Stromal cell of bone marrow (primary cell): ENCODE data around the gene SMARCD3.

Experiments used
- DNase-seq: peaks from one replicate; pipeline ENCODE4 v3.0.0-alpha.2; 2012; ENCODE audit warnings: low read depth

SMARCD3 gene

DNA sequence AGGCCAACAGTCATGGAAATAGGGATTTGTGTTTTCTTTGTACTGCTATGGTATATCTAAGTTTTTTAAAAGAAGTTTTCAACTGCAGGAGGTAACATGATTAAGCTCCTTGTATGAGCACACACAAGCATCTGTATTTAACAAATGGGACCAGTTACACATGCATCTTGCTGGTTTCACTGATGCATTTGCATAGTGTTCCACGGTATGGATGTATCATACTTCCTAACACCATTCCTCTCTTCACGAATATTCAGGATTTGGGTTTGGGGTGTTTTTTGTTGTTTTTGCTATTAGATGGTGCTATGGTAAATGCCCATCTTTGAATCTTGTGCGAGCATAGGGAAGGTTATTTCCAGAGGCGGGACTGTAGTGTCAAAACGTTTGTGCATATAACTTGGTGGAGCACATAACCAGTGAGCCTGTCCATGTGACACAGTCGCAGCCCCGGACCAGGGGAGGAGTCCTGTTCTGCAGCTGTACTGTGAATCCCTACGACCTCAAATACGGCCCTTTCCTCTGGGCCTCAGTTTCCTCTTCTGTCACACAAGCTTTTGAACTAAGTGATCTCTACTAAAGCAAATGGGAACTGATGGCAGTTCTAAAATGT, 40.1 kb downstream of the SMARCD3 start:
- DNase-seq: no peak

DNA sequence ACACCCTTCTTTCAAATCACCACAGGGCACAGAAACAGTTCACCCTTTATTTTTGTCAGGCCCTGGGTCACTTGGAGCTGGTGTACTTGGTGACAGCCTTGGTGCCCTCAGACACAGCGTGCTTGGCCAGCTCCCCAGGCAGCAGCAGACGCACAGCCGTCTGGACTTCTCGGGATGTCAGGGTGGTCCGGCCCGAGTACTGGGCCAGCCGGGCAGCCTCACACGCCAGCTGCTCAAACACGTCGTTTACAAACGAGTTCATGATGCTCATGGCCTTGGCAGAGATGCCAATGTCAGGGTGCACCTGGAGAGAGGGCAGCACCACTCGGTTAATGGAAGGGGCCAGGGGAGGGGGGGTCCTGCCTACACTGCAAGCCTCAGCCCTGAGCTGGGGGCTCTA, 40.7 kb downstream of the SMARCD3 start:
- DNase-seq: no peak

DNA sequence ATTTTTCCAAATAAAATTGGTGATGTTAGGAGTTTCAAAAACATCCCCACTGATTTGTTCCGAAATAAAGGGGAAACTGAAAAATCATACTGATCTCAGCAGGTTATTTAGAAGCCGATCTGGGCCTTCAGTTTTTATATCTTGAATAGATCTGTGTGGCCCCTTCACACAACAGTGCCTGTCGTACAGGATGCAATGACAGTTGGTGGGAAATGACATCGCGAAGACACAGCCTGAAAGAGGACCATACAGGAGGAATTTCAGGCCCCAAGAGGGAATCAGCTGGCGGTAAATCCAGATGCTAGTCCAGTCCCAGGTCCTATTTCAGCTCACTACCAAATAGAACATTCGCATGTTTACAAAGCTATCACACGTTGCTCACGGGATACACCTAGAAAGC, 41.2 kb downstream of the SMARCD3 start:
- no peak for DNase-seq

DNA sequence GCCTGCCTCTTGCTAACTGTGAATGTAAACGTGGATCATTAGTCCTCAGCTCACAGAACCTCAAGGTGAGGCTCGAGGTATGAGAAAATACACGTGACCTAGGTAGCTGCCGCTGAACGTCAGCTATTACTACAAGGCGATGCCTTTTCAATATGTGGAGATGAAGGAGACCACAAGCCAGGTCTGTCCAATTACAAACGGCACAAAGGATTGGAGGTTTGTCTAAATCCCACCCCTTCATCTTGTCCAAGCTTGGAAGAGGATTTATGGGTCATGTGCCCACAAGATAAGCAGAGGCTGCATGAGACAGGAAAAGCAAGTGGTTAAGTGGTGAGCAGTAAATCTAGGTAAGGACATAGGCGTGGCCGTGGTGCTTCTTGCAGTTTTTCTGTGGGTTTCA, 41.6 kb downstream of the SMARCD3 start:
- no peak for DNase-seq

DNA sequence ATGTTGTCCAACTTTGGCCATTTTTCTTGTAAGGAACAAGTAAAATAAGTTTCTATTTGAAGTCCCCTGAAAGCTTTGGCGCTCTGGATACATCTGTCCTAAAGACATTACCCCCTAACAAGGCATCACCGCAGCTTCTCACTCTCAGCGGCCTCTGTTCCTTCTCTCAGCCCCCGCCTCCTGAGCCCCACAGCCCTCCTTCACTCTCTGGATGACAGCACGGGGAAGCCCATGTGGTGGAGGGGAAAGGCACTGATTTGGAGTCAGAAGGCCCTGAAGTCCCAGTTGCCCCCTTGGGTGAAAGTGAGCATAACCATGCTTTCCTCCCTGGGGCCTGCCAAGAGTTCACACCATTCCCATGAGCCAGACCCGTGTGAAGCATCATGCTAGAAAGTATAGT, 42.8 kb downstream of the SMARCD3 start:
- no peak for DNase-seq

DNA sequence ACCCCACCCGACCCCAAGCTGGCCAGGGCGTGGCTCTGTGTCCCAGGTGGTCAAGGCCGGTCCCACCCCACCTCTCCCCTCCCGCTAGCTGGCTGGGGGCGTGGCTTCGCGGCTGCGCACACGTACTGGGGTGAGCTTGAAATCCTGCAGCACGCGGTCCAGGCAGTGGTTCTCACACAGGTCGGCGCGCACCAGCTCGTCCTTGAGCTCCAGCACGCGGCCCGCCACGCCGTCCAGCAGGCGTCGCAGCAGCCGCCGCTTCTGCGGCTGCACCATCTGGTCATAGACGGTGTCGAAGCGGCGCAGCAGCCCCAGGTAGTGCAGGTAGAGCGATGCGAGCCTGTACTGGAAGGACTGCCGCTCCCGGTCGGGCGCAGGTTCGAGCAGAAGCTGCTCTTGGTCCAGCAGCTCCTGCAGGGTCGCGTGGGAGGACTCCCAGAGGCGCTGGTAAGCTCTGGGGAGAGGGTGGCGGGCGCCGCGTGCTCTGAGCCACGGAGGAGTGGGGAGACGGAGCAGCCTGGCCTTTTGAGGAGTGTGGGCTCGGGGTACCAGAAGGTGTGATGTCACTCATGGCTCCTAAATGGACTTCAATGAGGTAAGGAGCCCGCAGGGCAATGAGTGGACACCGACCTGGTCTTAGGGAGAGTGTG, 44.0 kb downstream of the SMARCD3 start:
- DNase-seq: no peak

DNA sequence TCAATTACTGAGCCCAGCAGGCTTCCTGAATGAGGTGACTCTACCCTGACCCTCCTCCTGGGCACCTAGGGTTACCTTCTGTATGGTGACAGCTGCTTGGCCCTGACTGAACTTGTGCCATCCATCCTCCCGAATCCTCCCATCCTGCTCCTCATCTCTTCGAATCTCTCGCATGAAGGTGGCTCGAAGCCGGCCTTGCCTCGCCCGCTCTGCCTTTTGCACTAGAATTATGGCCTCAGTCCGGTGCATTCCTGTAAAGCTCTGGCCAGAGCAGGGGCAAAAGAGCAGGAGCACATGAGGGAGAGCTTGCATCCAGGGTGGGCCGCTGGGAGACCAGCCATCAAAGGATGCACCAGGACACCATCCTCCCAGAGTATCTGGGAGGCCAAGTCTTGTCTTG, 45.7 kb downstream of the SMARCD3 start:
- DNase-seq: no peak

DNA sequence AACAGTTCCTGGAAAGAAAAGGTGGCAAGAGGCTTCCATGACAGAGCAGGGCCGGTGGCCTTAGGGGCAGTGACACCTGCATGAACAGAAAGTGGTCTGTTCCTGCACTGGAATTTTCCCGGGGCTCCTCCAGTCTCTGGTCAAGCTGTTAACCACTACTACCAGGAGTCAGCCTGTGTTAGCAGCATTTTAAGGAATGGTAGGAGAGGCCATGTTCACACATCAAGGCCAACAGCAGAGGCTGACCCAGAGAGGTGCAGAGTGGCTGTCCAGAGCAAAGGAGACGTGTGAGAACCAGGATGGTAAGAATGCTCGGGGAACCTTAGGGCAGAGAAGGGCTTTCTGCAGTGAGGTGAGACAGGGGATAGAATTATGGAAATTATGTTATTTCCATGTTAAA, 46.7 kb downstream of the SMARCD3 start:
- DNase-seq: no peak

DNA sequence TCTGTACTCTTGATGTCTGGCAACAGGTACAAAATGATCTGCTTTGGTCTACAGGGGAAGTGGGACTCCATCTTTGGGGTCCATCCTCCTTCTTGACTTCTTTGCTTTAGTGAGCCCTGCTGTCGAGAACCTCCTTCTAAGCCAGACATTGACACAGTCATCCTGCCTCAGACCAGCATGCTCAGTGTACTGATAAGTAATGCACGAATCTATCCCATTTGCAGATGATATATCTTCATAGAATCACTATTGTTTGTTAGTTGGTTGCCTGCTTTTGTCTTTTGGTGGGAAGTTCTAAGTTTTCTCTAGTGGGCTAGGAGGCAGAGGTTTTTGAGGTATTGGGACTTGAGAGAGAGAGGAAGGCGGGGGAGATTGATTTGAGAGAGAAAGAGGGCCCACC, 47.1 kb downstream of the SMARCD3 start:
- no peak for DNase-seq

DNA sequence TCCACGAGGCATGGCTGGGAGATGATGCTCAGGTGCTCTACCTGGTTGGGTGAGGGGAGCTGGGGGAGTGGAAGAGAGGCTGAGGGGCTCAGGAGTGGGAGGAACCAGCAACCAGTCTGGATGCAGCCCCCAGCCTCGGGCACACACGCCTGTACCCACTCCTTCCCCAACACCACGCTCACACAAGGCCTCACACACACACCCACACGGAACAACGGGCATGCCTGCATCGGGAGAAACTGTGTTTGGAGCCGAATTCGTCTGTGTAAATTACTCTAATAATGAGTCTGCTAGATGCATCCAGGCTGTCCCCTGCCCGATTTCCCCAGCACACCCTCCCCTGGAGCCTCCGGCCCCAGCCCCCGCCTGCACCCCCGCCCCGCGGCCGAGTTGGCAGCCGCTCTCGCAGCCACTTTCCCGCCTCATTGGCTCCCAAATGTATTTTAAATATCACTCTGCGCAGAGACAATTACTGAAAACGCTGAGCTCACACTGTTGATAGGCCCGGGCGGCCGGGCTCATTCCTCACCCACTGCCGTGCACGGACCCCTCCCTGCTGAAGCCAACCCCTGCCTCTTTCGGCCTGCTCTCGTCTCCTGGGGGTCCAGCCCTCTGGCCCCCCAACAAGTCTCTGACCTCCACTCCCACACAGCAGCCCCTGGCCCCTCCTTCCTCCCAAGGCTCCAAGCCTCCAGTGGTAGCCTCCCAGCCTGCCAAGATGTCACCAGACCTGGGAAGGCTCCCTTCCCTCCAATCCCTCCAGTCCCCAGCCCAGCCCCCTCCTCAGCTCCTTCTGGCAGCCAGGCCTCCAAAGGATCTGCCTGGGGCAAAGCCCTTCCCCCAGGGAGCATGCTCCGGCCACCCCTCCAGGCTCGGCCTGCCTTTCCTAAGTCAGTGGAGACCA, 49.3 kb downstream of the SMARCD3 start:
- no peak for DNase-seq

DNA sequence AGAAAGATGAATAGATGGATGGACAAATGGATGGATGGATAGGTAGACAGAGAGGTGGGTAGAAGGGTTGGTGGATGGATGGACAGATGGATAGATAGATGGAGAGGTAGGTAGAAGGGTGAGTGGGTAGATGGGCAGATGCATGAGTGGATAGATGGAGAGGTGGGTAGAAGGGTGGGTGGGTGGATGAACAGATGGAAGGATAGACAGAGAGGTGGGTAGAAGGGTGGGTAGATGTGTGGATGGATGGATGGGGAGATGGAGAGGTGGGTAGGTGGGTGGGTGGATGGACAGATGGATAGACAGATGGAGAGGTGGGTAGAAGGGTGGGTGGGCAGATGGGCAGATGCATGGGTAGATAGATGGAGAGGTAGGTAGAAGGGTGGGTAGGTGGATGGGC, 50.6 kb downstream of the SMARCD3 start:
- no peak for DNase-seq

DNA sequence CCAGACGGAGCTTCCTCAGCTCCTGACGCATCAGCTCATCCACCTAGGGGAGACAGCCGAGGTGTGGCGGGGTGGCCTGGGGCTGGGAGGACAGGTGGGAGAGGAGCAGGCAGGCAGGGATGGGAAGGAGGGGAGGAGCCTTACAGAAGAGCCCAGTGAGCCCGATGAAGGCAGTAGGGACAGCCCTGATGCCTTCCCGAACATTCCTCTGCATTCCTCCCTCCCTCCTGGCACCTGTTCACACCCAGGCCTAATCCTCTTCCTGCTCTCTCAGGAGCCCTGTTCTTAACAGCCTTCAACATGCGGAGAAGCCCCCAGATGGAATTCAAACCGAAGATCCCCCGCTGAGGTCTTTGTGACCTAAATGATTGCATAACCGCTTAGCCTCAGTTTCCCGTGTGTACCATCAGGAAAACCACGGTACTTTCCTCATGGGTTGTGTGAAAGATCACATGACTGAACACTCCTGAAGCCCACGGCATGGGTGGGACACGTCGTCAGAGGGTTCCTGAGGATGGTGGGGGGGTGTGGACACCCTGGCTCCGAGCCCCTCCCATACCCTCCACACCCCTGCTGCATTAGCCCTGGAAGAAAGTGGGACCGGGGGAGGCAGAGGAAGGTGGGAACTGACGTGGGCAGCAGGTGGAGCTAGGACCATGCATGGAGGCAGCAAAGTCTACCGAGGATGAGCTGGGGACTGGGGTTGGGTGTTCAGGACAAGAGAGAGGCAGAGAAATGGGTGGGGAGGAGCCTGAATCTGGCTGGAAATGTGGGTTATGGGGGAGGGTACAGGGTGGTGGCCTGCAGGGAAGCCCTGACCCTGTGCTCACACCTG, 52.7 kb downstream of the SMARCD3 start:
- no peak for DNase-seq

DNA sequence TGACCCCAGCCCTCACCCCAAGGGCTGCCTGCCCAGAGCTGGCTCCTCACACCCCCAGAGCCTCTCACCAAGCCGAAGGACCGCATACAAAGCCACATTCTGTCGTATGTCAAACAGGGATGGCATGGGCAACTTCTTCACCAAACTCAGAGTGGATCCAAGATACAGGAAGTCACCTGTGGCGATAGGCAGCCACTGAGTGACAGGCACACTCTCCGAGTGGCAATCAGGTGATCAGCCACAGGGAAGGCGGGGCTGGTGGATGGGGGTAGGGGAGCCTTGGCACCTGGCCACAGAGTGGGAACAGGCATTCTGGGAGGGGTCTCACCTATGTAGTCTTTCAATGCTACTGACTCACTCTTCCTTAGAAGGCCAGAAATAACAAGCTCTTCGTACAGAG, 54.3 kb downstream of the SMARCD3 start:
- DNase-seq: no peak

DNA sequence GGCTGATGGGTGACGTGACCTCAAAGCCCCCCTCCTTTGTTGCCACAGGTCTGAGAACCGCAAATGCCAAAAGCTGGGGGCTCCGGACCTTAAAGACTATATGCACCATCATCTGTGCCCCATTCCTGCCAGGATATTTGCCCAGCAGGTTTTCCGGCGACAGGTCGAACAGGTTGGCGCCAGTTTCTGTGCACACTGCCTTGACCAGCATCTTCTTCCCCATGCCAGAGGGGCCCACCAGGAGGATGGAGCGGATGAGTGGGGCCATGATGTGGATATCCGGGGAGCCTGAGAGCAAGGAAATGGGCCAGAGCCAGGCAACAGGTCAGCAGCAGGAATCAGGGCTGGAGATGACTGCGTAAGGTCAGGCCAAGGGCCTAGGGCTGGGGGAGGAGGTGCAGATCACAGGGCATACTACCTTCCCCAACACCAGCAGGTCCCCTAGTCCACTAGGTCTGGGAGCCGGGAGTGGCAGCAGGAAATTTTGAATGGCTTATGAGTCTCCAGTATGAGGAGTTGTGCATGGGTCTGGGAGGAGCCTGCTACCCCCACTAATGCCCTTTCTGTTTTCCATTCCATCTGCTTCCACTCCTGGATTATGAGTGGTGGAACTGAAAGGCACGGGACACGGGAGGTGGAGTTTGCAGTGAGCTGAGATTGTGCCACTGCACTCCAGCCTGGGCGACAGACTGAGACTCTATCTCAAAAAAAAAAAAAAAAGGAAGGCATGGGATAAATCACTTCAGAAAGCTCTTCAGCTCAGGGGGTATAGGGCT, 55.1 kb downstream of the SMARCD3 start:
- DNase-seq: no peak

DNA sequence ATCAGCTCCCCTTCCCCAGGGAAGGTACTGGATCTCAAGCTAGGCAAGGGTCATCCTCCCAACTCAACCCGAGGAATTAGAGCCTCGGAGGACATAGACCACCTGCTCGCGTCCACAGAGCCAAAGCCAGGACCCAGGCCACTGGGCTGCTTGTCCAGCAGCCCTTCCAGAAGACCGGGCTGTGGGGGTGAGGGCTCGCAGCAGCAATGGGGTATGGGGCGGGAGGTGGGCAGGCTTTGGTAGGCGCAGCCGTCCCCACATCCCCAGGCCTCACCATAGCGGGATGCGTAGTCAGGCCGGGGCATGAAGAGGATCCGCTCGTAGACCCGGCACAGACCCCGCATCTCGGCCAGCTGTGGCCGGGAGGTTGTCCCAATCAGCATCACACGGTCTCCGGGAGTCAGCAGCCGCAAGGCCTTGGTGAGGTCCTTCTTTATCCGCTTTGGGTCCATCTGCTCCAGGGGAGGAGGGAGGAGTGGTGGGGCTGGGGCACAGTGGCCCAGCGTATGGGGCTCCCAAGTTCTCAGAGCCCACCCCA, 56.4 kb downstream of the SMARCD3 start:
- no peak for DNase-seq

DNA sequence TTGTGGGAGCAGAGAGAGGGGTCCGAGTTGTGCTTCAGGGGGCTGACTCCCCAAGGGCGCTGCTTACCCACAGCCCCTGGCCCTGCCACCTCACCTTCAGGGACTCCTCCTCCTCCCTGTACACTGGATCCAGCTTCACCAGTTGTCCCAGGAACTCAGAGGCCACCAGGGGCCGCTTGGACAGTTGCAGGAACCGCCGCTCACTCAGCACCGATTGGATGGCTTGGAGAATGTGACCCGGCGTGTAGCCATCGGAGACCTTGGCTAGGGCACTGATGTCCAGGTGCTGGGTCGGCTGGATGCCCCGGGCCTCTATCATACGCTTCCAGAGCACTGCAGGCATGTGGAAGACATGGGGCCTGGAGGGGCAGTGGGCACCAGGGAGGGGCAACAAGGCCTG, 57.0 kb downstream of the SMARCD3 start:
- no peak for DNase-seq

DNA sequence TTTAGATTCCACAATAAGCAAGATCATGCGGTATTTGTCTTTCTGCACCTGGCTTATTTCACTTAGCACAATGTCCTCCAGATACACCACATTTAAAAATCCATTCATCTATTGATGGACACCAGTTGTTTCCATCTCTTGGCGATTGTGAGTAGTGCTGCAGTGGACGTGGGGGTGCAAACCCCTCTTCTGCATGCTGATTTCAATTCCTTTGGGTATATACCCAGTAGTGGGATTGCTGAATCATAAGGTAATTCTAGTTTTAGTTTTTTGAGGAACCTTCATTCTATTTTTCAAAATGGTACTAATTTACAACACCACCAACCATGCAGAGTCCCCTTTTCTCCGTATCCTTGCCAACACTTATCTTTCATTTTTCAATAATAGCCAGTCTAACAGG, 59.5 kb downstream of the SMARCD3 start:
- DNase-seq: no peak
